GM18507 (cell line): ENCODE measurements around the gene VPS13C.

Source experiments
- DNase-seq: peaks from one replicate; pipeline ENCODE4 v3.0.0; 2011; ENCODE audit warnings: low read depth; ENCODE audit not compliant: insufficient read length; ENCODE audit errors: extremely low spot score
- FAIRE-seq: peaks from 2 replicates; lab custom pipeline; 2011; peaks lifted over from hg19 to GRCh38; lab: Jason Lieb, UNC

VPS13C gene

DNA sequence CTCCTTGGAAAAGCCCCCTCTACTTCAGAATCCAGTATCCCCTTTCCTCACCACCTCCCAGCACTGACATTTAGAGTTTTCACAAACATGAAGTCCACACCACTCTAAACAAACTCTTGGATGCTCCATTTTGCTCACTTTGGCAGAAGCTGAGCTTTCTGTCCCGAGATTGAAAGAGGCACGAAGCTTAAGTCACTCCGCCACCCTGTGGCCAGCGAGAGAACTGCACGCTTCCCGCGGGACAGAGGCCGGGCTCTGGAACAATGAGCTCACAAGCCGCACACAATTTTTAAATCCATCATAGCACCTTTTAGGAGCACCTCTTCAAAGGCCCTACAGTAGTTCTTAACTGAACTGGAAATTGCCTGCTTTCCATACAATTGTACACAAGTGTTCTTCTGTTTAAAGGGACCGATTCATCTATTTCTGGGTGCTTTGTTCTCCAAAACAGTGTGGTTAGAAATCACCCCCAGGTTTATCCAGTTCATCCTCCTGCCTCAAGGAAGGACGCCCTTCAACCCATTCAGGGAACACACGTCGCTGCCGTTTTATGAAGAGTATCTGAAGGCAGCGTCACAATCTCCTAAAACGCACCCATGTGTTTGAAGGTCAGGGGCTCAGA, 226.1 kb downstream of the VPS13C start:
- FAIRE-seq, result peak; percentile 85

DNA sequence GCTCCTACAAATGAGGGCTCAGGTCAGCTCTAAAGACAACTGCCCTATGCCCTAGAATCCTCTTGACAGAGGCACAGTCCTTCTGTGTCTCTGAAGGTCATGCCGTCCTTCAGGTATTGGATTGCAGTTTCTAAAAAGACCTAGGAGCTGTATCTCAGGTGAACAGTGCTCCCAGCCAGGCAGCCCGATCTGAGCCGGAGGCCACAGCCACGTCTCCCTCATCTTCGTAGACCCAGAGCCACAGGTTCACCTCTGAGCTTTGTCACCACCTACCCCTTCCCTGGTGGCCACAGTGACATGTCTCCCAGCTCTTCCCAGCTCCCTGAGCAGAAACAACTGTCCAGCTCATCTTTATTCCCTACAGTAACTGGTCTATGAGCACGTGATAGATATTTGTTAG, 228.0 kb downstream of the VPS13C start:
- FAIRE-seq (no peak), DNase-seq (no peak)

More for the DNA sequence above, 226.1 kb downstream of the VPS13C start:
- peak; percentile 33 for DNase-seq

DNA sequence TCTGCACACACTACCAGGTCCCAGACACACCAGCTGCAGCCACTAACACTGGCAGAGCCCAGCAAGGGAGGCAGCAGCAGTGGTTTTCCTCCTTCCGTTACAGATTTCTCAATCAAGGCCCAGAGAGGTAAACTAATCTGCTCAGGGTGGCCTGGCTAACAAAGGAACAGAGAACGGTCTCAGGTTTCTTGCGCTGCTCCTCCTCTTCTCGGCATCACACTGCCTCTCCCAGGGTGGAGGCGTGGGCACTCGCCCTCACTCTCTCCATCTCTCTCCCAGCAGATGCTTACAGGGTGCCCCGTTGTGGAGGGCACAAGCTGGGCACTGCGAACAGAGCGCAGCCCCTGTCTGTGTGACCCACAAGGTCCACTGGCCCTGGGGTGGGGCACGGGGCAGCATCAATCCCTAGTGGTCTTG, 228.7 kb downstream of the VPS13C start:
- no peak for DNase-seq
- no peak for FAIRE-seq

DNA sequence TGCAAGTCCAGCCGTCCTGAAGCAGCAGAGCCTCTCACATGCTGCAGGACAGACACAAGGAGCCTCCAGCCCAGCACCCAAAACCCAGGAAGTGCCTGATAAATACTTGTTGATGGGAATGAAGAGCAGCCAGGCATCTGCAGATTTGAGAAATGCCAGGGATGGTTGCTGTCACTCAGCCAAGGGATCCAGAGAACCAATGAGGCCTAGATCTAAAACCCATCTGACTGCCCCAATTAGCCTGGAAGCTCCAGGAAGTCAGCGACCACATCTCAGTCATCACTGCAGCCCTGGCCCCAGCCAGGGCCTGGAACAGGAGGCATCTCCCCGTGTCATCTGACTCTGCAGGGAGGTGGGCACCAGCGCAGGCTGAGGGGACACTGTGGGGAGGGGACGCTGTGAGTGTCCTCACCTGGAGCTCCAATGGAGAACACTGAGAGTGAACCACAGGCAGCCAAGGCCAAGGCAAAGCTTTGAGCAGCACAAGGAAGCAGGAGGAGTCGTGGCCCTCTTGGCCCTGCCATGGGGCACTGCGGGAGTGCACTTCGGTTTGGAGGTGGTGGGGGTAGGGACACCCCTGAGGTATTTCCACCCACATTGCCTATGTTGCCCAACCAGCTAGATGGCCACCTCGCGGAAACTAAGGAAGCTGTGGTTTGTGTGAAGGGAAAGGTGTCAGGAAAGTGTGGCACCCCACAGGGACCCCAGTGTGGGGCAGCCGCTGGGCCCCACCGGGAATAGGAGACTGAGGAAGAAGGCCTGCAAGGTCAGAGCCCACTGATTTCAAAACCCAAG, 229.5 kb downstream of the VPS13C start:
- no peak for FAIRE-seq
- no peak for DNase-seq

DNA sequence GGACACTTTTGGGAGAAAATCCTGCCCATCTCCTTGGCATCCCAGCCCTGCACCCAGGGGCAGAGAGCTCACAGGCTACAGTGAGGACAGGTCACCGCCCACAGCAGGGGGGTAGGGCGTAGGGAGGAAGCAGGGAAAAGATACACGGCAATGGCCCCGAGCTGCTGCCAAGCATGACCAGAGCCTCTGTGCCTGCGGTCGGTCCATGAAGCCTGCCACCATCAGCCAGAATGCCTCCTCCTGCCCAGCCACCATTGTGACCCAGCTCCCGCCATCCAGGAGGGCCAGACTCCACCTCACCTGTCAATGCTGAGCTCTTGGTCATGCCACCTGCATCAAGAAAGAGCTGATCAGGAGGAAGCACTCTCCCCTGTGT, 230.7 kb downstream of the VPS13C start:
- DNase-seq (no peak), FAIRE-seq (no peak)

DNA sequence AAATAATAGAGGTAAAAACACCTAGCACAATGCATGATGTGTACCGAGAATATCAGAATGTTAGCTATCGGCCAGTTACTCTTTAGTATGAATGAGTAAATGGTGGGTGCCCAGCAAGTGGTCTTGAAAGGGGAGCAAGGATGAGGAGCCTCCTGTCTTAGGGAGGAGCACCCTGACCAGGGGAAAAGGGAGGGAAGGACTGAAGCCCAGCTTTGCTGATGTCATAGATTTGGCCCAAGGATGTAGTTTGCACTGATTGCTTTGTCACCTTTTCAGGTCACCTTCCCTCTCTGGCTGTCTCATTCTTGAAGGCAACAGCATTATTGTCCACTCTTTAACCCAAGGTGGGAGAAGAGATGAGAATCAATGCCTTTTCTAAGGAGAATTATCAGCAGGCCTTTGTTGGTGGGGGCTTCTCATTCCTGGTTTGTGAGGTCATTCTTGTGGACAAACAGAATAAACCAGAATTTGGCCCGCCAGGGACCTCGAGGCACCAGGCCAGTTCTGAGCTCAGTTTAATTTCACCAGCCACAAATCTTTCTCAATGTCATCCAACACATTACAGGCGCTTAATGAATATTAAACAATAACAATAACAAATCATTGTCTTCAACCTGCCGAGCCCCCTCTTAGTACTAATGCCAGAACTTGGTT, 231.3 kb downstream of the VPS13C start:
- FAIRE-seq (no peak), DNase-seq (no peak)

DNA sequence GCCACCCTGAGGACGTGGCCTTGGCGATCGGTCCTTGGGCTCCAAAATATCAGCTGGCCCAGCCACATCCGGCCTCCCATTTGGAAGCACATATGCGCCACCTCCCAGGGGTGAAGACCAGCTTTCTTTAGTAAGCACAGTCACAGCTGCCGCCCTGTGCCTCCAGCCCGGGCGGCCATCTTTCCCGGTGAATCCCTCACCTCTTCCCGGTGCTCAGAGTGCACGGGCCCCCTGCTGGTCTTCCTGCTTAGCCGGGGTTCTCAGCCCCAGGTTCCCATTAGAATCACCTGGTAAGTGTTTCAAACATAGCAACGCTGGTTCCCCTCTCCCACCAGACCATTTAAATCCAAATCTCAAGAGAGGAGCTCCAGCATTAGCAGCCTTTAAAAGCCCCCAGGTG, 232.2 kb downstream of the VPS13C start:
- DNase-seq, result no peak
- FAIRE-seq, result no peak

DNA sequence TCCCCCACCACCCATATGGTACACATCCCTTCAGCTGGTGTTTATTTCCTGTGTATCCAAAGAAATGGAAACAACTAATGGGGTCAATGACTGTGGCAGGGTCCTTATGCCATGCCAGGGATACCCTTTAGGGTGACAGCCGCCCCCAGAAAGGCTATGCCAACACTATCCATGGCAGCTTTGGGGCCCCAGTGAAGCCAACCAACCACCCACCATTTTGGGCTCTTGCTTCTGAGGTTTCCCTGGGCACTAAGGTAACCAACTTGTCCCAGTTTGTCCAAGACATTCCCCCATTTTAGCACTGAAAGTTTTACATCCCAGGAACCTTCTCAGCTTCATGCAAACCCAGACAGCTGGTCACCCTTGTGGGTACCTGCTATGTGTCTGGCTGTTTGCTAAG, 233.1 kb downstream of the VPS13C start:
- DNase-seq (no peak), FAIRE-seq (no peak)

DNA sequence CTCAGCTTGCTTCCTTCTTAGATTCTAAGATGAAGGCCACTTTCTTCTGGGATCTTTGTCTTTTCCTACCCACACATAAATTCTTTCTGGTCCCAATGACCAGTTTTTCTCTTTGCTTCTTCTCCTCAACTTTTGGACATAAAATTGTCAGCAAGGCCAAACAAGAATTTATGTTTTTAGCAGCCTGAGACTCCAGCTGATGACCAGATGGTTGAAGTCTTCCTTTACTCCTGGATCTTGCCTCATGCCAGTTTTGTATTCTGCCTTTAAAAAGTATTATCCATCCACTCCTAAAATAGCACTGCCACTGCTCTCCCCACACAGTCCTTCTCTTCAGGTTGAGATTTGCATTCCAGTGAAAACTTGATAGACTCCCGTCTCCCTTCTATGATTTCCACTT, 236.0 kb downstream of the VPS13C start:
- no peak for FAIRE-seq
- DNase-seq, result no peak

DNA sequence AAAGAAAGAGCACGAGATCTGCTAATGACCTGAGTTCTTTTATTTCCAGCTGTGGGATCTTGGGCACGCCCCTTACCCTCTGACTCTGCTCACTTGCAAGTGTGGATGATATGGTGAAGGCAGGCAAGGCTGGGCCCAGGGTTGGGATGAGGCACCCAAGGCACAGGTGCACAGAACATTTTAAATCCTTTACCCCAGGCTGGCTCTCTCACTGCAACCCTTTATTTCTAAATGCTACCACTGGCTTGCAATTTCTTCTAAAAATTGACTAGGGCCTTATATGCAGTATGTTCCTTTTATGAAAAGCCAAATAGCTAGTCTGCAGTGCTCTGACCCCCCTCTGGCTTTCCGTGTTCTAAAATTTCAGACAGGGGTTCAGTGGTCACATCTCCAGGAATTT, 237.7 kb downstream of the VPS13C start:
- no peak for DNase-seq
- FAIRE-seq, result no peak

DNA sequence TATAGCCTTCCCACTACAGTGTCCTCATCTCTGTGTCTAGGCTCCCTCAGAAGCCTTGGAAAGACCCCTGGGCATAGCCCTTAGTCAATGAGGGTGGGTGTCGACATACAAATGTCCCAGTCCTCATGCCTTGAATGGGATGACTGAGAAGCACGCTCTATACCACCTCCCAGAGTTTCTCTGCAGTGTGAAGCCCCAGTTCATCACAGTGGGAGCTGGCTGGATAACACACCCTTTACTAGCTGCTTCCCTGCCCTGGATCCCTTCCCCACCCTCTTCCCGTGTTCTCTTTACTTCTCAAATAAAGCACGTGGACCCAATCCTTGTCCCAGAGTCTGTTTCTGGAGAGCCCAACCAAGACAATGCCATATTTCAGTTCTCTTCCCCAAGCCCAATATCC, 239.3 kb downstream of the VPS13C start:
- no peak for FAIRE-seq
- DNase-seq, result no peak

DNA sequence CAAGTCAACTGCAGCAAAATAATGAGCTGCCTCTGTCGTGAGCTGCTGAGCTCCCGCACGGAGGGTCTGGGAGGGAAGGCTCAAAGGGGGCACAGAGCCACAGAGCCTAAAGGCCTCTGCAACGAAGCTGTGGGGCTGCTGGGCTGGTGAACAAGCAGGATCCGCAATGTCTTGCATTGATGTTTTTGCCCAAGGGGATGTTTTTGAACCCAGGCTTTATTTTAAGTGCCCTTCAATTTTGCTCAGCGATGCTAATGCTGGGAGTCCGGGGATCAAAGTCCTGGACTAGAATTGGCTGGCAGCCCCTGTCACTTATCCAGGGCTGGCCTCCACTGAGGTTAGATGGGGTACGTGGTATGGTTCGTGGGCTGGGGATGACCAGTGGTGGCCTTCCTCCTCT, 240.0 kb downstream of the VPS13C start:
- FAIRE-seq, result no peak
- no peak for DNase-seq

DNA sequence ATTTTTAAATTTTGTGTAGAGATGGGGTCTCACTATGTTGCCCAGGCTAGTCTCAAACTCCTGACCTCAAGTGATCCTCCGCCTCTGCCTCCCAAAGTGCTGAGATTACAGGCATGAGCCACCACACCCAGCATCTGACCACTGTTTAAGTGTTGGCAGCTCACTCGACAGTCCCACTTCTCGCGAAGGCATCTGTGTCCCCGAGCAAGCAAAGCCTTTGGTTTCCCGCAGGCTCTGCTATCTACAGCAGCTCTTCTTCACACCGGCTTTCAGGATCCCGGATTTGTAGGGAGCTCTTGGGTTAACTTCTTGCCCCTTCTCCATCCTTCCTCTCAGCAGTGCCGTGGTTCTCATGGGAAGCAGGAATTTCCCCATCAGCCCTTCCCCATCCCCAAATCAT, 240.9 kb downstream of the VPS13C start:
- DNase-seq (no peak), FAIRE-seq (no peak)

DNA sequence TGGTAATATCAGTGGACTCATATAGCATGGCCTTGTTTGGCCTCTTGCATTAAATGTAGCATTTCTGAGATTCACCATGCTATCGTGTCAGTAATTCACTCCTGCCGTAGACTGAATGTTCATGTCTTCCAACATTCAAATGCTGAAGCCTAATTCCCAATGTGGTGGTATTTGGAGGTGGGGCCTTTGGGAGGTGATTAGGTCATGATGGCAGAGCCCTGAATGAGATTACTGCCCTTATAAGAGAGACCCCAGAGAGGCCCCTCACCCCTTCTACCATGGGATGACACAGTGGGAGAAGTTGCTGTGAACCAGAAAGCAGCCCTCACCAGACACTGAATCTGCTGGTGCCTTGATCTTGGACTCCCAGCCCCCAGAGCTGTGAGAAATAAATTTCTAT, 241.4 kb downstream of the VPS13C start:
- DNase-seq (no peak), FAIRE-seq (no peak)

DNA sequence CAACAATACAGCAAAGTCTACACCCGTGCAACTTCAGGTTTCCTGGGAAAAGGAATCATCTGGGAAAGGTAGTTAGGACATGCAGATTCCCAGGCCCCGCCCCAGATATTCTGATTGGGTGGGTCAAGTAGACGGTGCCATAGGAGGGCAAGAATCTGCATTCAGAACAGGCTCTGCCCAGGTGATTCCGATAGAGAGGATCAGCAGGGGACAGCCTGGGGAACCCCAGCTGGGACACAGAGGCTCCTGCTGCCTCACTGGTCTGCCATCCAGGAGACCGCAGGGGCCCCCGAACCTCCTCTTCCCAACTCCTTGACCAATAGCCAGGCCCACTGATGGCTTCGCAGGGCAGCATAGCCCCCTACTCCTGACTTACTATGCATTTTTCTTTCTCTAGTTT, 243.4 kb downstream of the VPS13C start:
- no peak for FAIRE-seq
- DNase-seq, result no peak

DNA sequence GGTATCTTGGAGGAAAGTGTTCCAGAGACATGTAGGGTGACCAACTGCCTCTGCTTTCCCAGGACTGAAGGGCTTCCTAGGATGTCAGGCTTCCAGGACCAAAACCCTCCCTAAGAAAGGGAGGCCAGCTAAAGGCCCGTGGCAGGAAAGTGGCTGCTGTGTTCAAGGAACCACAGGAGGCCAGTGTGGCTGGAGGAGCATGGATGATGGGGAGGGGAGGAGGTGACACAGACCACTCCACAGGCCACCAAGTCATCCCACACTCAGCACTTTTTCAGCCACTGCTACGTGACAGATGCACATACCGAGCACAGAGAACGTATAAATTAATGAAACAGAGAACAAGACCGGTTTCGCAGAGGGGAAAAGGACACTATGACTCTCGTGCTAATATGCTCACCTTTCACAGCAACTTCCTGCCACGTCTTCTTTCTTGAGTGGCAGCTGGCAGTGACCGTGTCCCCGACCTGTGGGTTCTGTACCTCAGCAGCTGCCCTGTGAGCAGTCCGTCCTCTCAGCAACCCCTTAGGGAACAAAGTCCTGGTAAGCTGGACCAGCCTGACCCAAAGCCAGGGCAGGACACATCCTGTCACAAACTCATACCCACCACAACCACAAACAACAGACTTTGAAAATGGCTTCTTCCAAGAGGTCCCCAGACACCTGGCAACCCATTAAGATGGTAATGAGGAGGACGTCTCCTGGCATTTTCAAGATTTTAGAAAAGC, 244.7 kb downstream of the VPS13C start:
- no peak for FAIRE-seq
- DNase-seq, result no peak

DNA sequence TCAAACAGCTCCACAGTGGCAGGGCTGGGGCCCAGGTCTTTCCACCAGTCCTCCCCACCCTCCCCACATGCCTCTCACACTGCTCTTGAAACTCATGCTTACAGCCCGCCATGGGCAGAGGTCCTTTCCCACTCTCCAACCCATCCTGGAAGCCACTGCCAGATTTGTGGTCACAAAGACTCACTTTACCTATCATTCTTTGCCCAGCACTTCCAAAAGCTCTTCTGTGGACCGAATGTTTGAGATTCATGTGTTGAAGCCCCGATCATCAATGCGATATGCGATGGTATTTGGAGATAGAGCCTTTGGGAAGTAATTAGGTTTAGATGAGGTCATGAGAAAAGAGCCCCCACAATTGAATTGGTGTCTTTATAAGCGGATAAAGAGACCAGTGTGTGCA, 247.8 kb downstream of the VPS13C start:
- no peak for FAIRE-seq
- no peak for DNase-seq

DNA sequence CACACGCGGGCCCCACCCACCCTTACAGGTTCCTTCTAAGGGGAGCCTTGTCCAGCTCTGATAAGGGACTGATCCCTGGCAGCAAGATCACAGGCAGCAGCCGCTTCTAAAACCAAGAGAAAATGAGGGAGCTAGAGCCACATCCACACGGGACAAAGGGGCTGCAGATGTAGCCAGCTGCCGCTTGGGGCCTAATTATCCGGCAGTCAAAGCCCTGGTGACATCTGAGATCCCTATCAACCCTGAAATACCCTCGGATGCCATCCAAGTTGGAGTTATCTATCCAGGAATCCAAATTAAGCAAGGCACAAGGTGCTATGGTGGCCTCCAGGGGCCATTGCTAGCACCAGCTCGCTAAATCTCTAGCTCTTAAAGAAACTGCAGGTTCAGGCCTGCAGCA, 248.3 kb downstream of the VPS13C start:
- FAIRE-seq (no peak), DNase-seq (no peak)

DNA sequence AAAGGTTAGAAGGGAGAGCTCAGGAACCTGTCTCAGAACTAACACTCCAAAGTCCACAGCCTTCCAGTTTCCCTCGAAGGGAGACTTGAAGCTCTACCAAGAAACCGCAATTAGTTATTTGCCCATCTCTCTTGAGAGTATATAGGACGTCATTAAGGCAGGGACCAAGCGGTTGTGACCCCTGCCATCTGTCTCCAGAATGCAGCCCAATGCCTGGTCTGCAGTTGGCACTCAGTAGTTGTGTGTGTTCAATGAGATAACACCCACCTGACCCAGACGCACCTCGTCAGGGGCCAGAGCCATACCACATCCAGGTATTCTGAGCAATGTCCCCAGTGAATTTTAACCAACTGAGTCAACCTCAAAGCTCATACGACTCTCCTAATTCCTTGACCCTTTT, 251.0 kb downstream of the VPS13C start:
- FAIRE-seq (no peak), DNase-seq (no peak)

DNA sequence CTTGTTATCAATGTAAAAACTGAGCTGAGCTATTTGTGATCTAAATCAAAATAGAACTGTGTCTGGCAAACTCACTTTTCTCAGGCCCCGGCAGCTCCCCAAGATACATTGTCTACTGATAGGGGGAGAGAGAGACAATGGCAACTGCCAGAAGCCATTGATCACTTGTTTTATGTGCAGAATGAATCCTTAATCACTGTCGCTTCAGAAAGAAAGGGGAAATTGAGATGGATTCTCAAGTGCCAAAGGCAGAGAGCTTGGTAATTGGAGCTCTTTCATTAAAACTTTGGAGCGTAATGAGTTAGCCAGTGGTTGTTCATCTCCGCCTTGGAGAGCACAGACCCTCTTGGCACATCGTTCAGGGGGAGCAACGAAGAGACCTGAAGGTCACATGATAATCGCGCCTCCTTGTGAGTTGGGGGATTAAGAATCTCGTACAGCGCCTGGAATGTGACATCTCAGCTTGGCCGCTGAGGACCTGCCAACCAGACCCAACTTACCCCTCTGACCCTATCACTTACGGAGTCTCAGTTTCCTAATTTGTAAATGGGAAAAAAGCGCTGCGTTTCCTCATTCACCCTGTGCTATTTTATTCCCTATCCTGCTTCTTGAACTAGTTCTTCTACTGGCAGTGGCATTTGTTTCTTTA, 252.8 kb downstream of the VPS13C start:
- FAIRE-seq, result no peak

More for the DNA sequence above, 252.8 kb downstream of the VPS13C start:
- no peak for DNase-seq
